K562 (cell line): ENCODE measurements around the gene KIAA0825. TPM values are rescaled to one million over a fixed set of nuclear protein-coding genes. Genes with fewer than 3 reads are reported as not detected.

Experiments used
- ATAC-seq: fragments of 200-7000 bp; cut with Tn5 transposase; 3 replicates; pipeline ENCODE4 v1.9.1; 2020; ENCODE audit warnings: moderate library complexity
- BruUV-seq: library from RNA; stranded (reverse); fragments of 400-500 nt; replicated peaks from 2 replicates; lab custom pipeline; 2021; lab: Mats Ljungman, UMichigan
- CTCF ChIA-PET: fragments of 300-600 bp; formaldehyde crosslinking; extraction: SDS; loops from one replicate; lab custom pipeline; 2021; ENCODE audit warnings: low intra/inter-chr PET ratio; lab: Yijun Ruan, JAX
- POLR2A ChIA-PET: fragments of 300-600, 350-650 bp; sonication (Branson Sonifier 250); formaldehyde crosslinking; extraction: SDS; loops from one replicate; lab custom pipeline; 2021; ENCODE audit warnings: antibody characterized with exemption, inconsistent platforms; lab: Yijun Ruan, JAX
- DNase-seq, 4 experiments: peaks; one replicate each; pipeline versions ENCODE4 v3.0.0 to v3.0.0-alpha.2; 2011 to 2018; ENCODE audit warnings: low spot score in 3 of 4, mixed read lengths in 3 of 4; ENCODE audit errors: extremely low read depth in 1 of 4
- FAIRE-seq: peaks from 2 replicates; lab custom pipeline; 2011; peaks lifted over from hg19 to GRCh38; lab: Jason Lieb, UNC
- H2AFZ ChIP-seq: 2 replicates; pipeline ENCODE4 v1.6.0; 2011; ENCODE audit warnings: low read depth, low read length, control low read depth, inconsistent platforms
- H3K27ac ChIP-seq: fragments of 200-600 bp; 3 replicates; pipeline ENCODE4 v1.8.0; 2011; ENCODE audit warnings: low read depth, mild to moderate bottlenecking, control low read depth, inconsistent platforms, low read length, moderate library complexity, mixed read lengths; ENCODE audit errors: extremely low read depth
- H3K27me3 ChIP-seq, 2 experiments: fragments of 300-600 bp in 1 of 2; 2 replicates in 1 of 2; 3 replicates in 1 of 2; pipeline versions ENCODE4 v1.6.0 to v1.8.0; 2011; ENCODE audit warnings: inconsistent platforms in 2 of 2, low read length in 2 of 2, mild to moderate bottlenecking in 1 of 2, mixed read lengths in 1 of 2, moderate library complexity in 1 of 2; ENCODE audit not compliant: control insufficient read depth in 2 of 2, insufficient read depth in 2 of 2
- H3K36me3 ChIP-seq: fragments of 300-600 bp; 3 replicates; pipeline ENCODE4 v1.8.0; 2011; ENCODE audit warnings: mild to moderate bottlenecking, low read length, inconsistent platforms; ENCODE audit not compliant: control insufficient read depth, insufficient read depth
- H3K4me1 ChIP-seq, 2 experiments: fragments of 200-600 bp in 1 of 2; replicated peaks in 1 of 2; 2 replicates in 1 of 2; 3 replicates in 1 of 2; pipeline versions ENCODE4 v1.5.1 to v1.8.0; 2011; ENCODE audit warnings: inconsistent platforms in 2 of 2, low read length in 2 of 2, mild to moderate bottlenecking in 1 of 2, mixed read lengths in 1 of 2, moderate library complexity in 1 of 2; ENCODE audit not compliant: control insufficient read depth in 2 of 2, insufficient read depth in 2 of 2
- H3K4me2 ChIP-seq: 2 replicates; pipeline ENCODE4 v1.6.1; 2011; ENCODE audit warnings: low read length, control low read depth, inconsistent platforms, mixed read lengths; ENCODE audit not compliant: insufficient read depth
- H3K4me3 ChIP-seq: fragments of 200-600 bp; sonication (generic), shearing (Covaris generic); 2 replicates; pipeline ENCODE4 v1.5.1; 2016; ENCODE audit warnings: control low read depth, inconsistent platforms
- H3K79me2 ChIP-seq: fragments of 200-600 bp; 3 replicates; pipeline ENCODE4 v1.8.0; 2011; ENCODE audit warnings: low read length, inconsistent platforms; ENCODE audit not compliant: control insufficient read depth, insufficient read depth
- H3K9ac ChIP-seq, 2 experiments: 2 replicates each; pipeline versions ENCODE4 v1.6.0 to v1.6.1; 2011; ENCODE audit warnings: low read depth in 2 of 2, low read length in 2 of 2, control low read depth in 1 of 2, inconsistent platforms in 1 of 2, mild to moderate bottlenecking in 1 of 2, mixed read lengths in 1 of 2; ENCODE audit not compliant: insufficient read depth in 1 of 2
- H3K9me1 ChIP-seq: one replicate; pipeline ENCODE4 v1.6.0; 2011; ENCODE audit warnings: inconsistent platforms, mild to moderate bottlenecking, low read length, moderate library complexity; ENCODE audit not compliant: control insufficient read depth, insufficient read depth
- H3K9me3 ChIP-seq: replicated peaks from 2 replicates; pipeline ENCODE4 v1.5.1; 2011; ENCODE audit warnings: low read depth, low read length, inconsistent platforms; ENCODE audit not compliant: control insufficient read depth, insufficient read depth
- H4K20me1 ChIP-seq: replicated peaks from 2 replicates; pipeline ENCODE4 v1.6.1; 2011; ENCODE audit warnings: low read length, inconsistent platforms, mixed read lengths; ENCODE audit not compliant: control insufficient read depth, insufficient read depth
- ARHGAP35 ChIP-seq: fragments of 450-650 bp; IDR thresholded peaks from 2 replicates; pipeline ENCODE4 v1.6.1; 2018; ENCODE audit not compliant: partially characterized antibody
- DNMT1 ChIP-seq: fragments of 450-650 bp; IDR thresholded peaks from 2 replicates; pipeline ENCODE4 v1.6.1; 2016; ENCODE audit warnings: antibody characterized with exemption, mild to moderate bottlenecking
- EGR1 ChIP-seq: fragments of 450-650 bp; conservative IDR thresholded peaks from 2 replicates; pipeline ENCODE4 v1.6.1; 2017; ENCODE audit warnings: mild to moderate bottlenecking
- EP400 ChIP-seq: fragments of 450-650 bp; IDR thresholded peaks from 2 replicates; pipeline ENCODE4 v1.6.1; 2017; ENCODE audit warnings: antibody characterized with exemption, mild to moderate bottlenecking, moderate library complexity
- MED1 ChIP-seq: sonication (generic); formaldehyde crosslinking; IDR thresholded peaks from 2 replicates; pipeline ENCODE4 v1.8.1; 2023; ENCODE audit warnings: missing genetic modification reagents, borderline replicate concordance
- NFIX ChIP-seq: fragments of 250-450 bp; sonication (Bioruptor Pico); IDR thresholded peaks from 2 replicates; pipeline ENCODE4 v1.4.0; 2020; ENCODE audit warnings: low read depth, mild to moderate bottlenecking, moderate library complexity
- PHB2 ChIP-seq: fragments of 450-650 bp; IDR thresholded peaks from 2 replicates; pipeline ENCODE4 v1.6.1; 2017; ENCODE audit warnings: low read depth
- POLR2AphosphoS5 ChIP-seq: IDR thresholded peaks from 2 replicates; pipeline ENCODE4 v1.6.1; 2011; ENCODE audit warnings: mild to moderate bottlenecking, low read depth, low read length, moderate library complexity; ENCODE audit not compliant: control insufficient read depth, insufficient read depth
- RCOR1 ChIP-seq, 2 experiments: IDR thresholded peaks; 2 replicates each; pipeline ENCODE4 v1.6.1; 2012; ENCODE audit warnings: low read depth in 2 of 2, low read length in 2 of 2, borderline replicate concordance in 1 of 2, improper control_type of control experiment in 1 of 2
- SAFB ChIP-seq: fragments of 200-400 bp; formaldehyde crosslinking; IDR thresholded peaks from 2 replicates; pipeline ENCODE4 v1.6.1; 2017; ENCODE audit warnings: low read depth, low read length, borderline replicate concordance
- SPI1 ChIP-seq: IDR thresholded peaks from 2 replicates; pipeline ENCODE4 v1.6.1; 2011; ENCODE audit warnings: low read depth, low read length, control low read depth, borderline replicate concordance
- STAT5A ChIP-seq: IDR thresholded peaks from 2 replicates; pipeline ENCODE4 v1.6.1; 2012; ENCODE audit warnings: low read length, inconsistent platforms, borderline replicate concordance
- ZNF224 ChIP-seq: sonication (generic); formaldehyde crosslinking; IDR thresholded peaks from 2 replicates; pipeline ENCODE4 v1.8.0; 2022; ENCODE audit warnings: mild to moderate bottlenecking, missing genetic modification reagents
- ZNF551 ChIP-seq: fragments of 250-450 bp; sonication (Bioruptor Pico); IDR thresholded peaks from 2 replicates; pipeline ENCODE4 v1.5.0; 2021; ENCODE audit warnings: mild to moderate bottlenecking, moderate library complexity
- ZNF785 ChIP-seq: fragments of 250-450 bp; sonication (Bioruptor Pico); IDR thresholded peaks from 2 replicates; pipeline ENCODE4 v1.4.0; 2020; ENCODE audit warnings: mild to moderate bottlenecking
- in situ Hi-C: fragments of 300-500 bp; cut with MboI; formaldehyde crosslinking; loops from 4 replicates; pipeline ENCODE4 v1.15.0; 2018; ENCODE audit warnings: inconsistent platforms, mixed read lengths
- intact Hi-C: fragments of 100-400 bp; cut with micrococcal nuclease; formaldehyde crosslinking; loops from 2 replicates; pipeline ENCODE4 v1.14.2; 2022
- polyA plus RNA-seq, 8 experiments: library from polyadenylated mRNA; depleted of rRNA in 4 of 8; stranded (reverse) in 5 of 8; unstranded in 3 of 8; fragments of >200 nt; fragmentation: Nextera tagmentation in 2 of 8; fragmentation: Illumina TruSeq in 1 of 8; extraction: Ambion mirVana in 2 of 8; extraction: Trizol in 1 of 8; gene quantifications; 2 replicates each; pipeline versions ENCODE4 v1.2.1 to v1.2.3, GENCODE V29; 2011 to 2014; ENCODE audit warnings: inconsistent platforms in 1 of 8, missing spikeins in 1 of 8
- total RNA-seq, 7 experiments: library from RNA; depleted of rRNA in 6 of 7; stranded (reverse); fragments of >200 nt in 6 of 7; fragmentation: Illumina TruSeq in 2 of 7; extraction: Trizol in 2 of 7; gene quantifications; 2 replicates each; pipeline versions ENCODE4 v1.2.1 to v1.2.3, GENCODE V29; 2011 to 2021; ENCODE audit warnings: low replicate concordance in 1 of 7
- TF ChIP-seq, protein P1 (sequence below): sonication (generic); formaldehyde crosslinking; IDR thresholded peaks from 2 replicates; pipeline ENCODE4 v1.8.1; 2023; ENCODE audit warnings: mild to moderate bottlenecking, missing genetic modification reagents
- TF ChIP-seq, protein P2 (sequence below): sonication (generic); formaldehyde crosslinking; IDR thresholded peaks from 2 replicates; pipeline ENCODE4 v1.8.0; 2022; ENCODE audit warnings: mild to moderate bottlenecking, low read depth, missing genetic modification reagents
- TF ChIP-seq, protein P3 (sequence below): fragments of 250-450 bp; sonication (Bioruptor Pico); IDR thresholded peaks from 2 replicates; pipeline ENCODE4 v1.8.0; 2021; ENCODE audit warnings: borderline replicate concordance, mild to moderate bottlenecking, moderate library complexity; ENCODE audit not compliant: poor library complexity, severe bottlenecking
- TF ChIP-seq, protein P4 (sequence below): fragments of 450-650 bp; formaldehyde crosslinking; IDR thresholded peaks from 2 replicates; pipeline ENCODE4 v1.4.0; 2020; ENCODE audit warnings: mild to moderate bottlenecking, moderate library complexity

The KIAA0825 gene
- total and polyA plus RNA-seq, 9 of the 15 experiments (the other 6 are each of a cell fraction or from before 2014, with no cell fraction given): 0.05 to 0.36 (median 0.16) TPM; not detected in 1

DNA sequence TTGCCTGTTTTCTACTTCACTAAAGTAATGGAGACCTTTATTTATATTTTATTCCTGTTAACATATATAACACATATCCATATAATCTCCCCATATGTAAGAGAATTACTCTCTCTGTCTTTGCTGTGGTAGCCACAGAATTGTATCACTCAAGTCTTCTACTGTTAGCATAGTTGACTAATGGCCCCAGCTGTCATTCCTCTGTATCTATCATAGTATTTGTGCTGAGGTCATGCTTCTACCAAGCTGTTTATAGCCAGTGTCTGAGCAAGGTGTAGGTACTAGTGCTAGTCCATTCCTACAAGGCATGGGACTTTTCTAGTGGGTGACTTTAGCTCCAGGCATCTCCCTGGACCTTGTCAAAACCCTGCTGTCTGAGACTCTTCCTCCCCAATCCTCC is 244.1 kb downstream of the KIAA0825 start:
- Histone ChIP-seq H3K4me3 (no peak overlapping the region), H3K4me2 (no peak overlapping the region), H3K9me1 (no peaks in the 10 kb centered on the region), H3K27me3 (no peaks in the 10 kb centered on the region), H3K9me3 (no peaks in the 10 kb centered on the region), H3K27ac (no peak overlapping the region), H4K20me1 (no peaks in the 10 kb centered on the region), H3K36me3 (no peaks in the 10 kb centered on the region), H2AFZ (no peak overlapping the region), H3K4me1 (no peaks in the 10 kb centered on the region), H3K79me2 (no peaks in the 10 kb centered on the region), H3K9ac (no peak overlapping the region)
- ChIA-PET CTCF (no interaction called here), POLR2A (no interaction called here)
- FAIRE-seq: no peak
- no peak for ATAC-seq
- intact Hi-C loops: no loop called here
- in situ Hi-C loops: no loop called here
- DNase-seq: no peak
- TF ChIP-seq MED1 (CRISPR knock-in tag): no peak
- TF ChIP-seq DNMT1: no peak
- TF ChIP-seq SAFB: no peak
- no peak for TF ChIP-seq NFIX (CRISPR knock-in tag)
- TF ChIP-seq, protein P1, sequence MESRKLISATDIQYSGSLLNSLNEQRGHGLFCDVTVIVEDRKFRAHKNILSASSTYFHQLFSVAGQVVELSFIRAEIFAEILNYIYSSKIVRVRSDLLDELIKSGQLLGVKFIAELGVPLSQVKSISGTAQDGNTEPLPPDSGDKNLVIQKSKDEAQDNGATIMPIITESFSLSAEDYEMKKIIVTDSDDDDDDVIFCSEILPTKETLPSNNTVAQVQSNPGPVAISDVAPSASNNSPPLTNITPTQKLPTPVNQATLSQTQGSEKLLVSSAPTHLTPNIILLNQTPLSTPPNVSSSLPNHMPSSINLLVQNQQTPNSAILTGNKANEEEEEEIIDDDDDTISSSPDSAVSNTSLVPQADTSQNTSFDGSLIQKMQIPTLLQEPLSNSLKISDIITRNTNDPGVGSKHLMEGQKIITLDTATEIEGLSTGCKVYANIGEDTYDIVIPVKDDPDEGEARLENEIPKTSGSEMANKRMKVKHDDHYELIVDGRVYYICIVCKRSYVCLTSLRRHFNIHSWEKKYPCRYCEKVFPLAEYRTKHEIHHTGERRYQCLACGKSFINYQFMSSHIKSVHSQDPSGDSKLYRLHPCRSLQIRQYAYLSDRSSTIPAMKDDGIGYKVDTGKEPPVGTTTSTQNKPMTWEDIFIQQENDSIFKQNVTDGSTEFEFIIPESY: no peak
- no peak for TF ChIP-seq POLR2AphosphoS5
- no peak for TF ChIP-seq EP400
- TF ChIP-seq ZNF785: no peak
- TF ChIP-seq PHB2: no peak
- TF ChIP-seq, protein P2, sequence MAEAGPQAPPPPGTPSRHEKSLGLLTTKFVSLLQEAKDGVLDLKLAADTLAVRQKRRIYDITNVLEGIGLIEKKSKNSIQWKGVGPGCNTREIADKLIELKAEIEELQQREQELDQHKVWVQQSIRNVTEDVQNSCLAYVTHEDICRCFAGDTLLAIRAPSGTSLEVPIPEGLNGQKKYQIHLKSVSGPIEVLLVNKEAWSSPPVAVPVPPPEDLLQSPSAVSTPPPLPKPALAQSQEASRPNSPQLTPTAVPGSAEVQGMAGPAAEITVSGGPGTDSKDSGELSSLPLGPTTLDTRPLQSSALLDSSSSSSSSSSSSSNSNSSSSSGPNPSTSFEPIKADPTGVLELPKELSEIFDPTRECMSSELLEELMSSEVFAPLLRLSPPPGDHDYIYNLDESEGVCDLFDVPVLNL (CRISPR knock-in tag): no peak
- TF ChIP-seq EGR1: no peak
- TF ChIP-seq ZNF224 (CRISPR knock-in tag): no peak
- TF ChIP-seq ZNF551 (CRISPR knock-in tag): no peak
- TF ChIP-seq, protein P3, sequence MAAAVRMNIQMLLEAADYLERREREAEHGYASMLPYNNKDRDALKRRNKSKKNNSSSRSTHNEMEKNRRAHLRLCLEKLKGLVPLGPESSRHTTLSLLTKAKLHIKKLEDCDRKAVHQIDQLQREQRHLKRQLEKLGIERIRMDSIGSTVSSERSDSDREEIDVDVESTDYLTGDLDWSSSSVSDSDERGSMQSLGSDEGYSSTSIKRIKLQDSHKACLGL (CRISPR knock-in tag): no peak
- TF ChIP-seq STAT5A: no peak
- no peak for TF ChIP-seq ARHGAP35
- TF ChIP-seq, protein P4, sequence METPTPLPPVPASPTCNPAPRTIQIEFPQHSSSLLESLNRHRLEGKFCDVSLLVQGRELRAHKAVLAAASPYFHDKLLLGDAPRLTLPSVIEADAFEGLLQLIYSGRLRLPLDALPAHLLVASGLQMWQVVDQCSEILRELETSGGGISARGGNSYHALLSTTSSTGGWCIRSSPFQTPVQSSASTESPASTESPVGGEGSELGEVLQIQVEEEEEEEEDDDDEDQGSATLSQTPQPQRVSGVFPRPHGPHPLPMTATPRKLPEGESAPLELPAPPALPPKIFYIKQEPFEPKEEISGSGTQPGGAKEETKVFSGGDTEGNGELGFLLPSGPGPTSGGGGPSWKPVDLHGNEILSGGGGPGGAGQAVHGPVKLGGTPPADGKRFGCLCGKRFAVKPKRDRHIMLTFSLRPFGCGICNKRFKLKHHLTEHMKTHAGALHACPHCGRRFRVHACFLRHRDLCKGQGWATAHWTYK (CRISPR knock-in tag): no peak
- TF ChIP-seq SPI1: no peak
- TF ChIP-seq RCOR1 (IDR thresholded peaks at IDR 0.05; ENCODE audit: borderline replicate concordance in 1 of 2, low read depth in 2 of 2, low read length in 2 of 2): no peak
- BruUV-seq: no TSS peak
